ENCODE results near the gene C9orf152.

Gene C9orf152

GRCh38 chr9:110175275-110175968, 32.5 kb downstream of the C9orf152 start:
- in situ Hi-C loops (cut with MboI; ENCODE audit: low sequenced_read_pairs, unreplicated experiment): loop anchor here (25.0 kb wide), 2 partner anchors 588 to 1112 kb away; no protein-coding TSS in a partner anchor
- DNase-seq (ENCODE audit: low spot score): no peak
- TF ChIP-seq CTCF (IDR thresholded peaks at IDR 0.05; ENCODE audit: borderline replicate concordance, control extremely low read depth, extremely low read depth, insufficient read depth, missing control alignments): no peak

- TF ChIP-seq CTCF (IDR thresholded peaks at IDR 0.05; ENCODE audit: borderline replicate concordance, control extremely low read depth, extremely low read depth, insufficient read depth, missing control alignments): no peak
- DNase-seq (ENCODE audit: low spot score): no peak
- in situ Hi-C loops (cut with MboI; ENCODE audit: low sequenced_read_pairs, unreplicated experiment): no loop called here
These were observed 34.7 kb downstream of the C9orf152 start for GRCh38 chr9:110173322-110173642.

GRCh38 chr9:110170357-110171257, 37.4 kb downstream of the C9orf152 start:
- DNase-seq (ENCODE audit: low spot score): no peak
- no peak for TF ChIP-seq CTCF (IDR thresholded peaks at IDR 0.05; ENCODE audit: borderline replicate concordance, control extremely low read depth, extremely low read depth, insufficient read depth, missing control alignments)
- in situ Hi-C loops (cut with MboI; ENCODE audit: low sequenced_read_pairs, unreplicated experiment): no loop called here

GRCh38 chr9:110168486-110168885, 39.5 kb downstream of the C9orf152 start:
- TF ChIP-seq CTCF (IDR thresholded peaks at IDR 0.05; ENCODE audit: borderline replicate concordance, control extremely low read depth, extremely low read depth, insufficient read depth, missing control alignments): no peak
- in situ Hi-C loops (cut with MboI; ENCODE audit: low sequenced_read_pairs, unreplicated experiment): no loop called here

GRCh38 chr9:110161940-110162339, 46.0 kb downstream of the C9orf152 start:
- no peak for DNase-seq (ENCODE audit: low spot score)
- in situ Hi-C loops (cut with MboI; ENCODE audit: low sequenced_read_pairs, unreplicated experiment): no loop called here

More at GRCh38 chr9:110168486-110168885, 39.5 kb downstream of the C9orf152 start:
- no peak for DNase-seq (ENCODE audit: low spot score)

More at GRCh38 chr9:110161940-110162339, 46.0 kb downstream of the C9orf152 start:
- TF ChIP-seq CTCF (IDR thresholded peaks at IDR 0.05; ENCODE audit: borderline replicate concordance, control extremely low read depth, extremely low read depth, insufficient read depth, missing control alignments): no peak
